Stimulated activated CD8-positive, alpha-beta memory T cell treated with anti-CD3 and anti-CD28 coated beads, Interleukin-4, amount 100 ng/mL, for 4 hours (primary cell): Measurements from ENCODE around the gene APOLD1.
"Not testable (repeated sequence)": the region's sequence is repeated elsewhere in the genome, so short reads cannot be mapped to it uniquely, and the experiment has no call there.

Experiments used
- DNase-seq, 2 donors: peaks; one replicate each; pipeline ENCODE4 v3.0.0-alpha.2; 2020; ENCODE audit warnings: low read depth in 2 of 2, low spot score in 1 of 2

The APOLD1 gene

GRCh38 chr12:12784911-12785814, at the start of gene APOLD1:
Gene APOLD1 (plus strand): TSS chr12:12785659. CDS start chr12:12785692, 33 bp downstream.
- DNase-seq, result no peak

GRCh38 chr12:12736759-12737676, 48.4 kb upstream of the APOLD1 start:
- no peak for DNase-seq

- not testable (repeated sequence) for DNase-seq
Measured at GRCh38 chr12:12738152-12738551, 47.3 kb upstream of the APOLD1 start.

GRCh38 chr12:12741660-12742059, 43.8 kb upstream of the APOLD1 start:
- DNase-seq, result no peak

- no peak for DNase-seq
Measured at GRCh38 chr12:12744546-12745305, 40.7 kb upstream of the APOLD1 start.

- DNase-seq, result no peak
Measured at GRCh38 chr12:12745576-12746211, 39.8 kb upstream of the APOLD1 start.

- no peak for DNase-seq
Measured at GRCh38 chr12:12747278-12747677, 38.2 kb upstream of the APOLD1 start.

- DNase-seq, result no peak
Measured at GRCh38 chr12:12748044-12748443, 37.4 kb upstream of the APOLD1 start.

GRCh38 chr12:12749433-12749832, 36.0 kb upstream of the APOLD1 start:
- no peak for DNase-seq

- no peak for DNase-seq
Measured at GRCh38 chr12:12755923-12756322, 29.5 kb upstream of the APOLD1 start.

GRCh38 chr12:12757121-12757520, 28.3 kb upstream of the APOLD1 start:
- no peak for DNase-seq

- no peak for DNase-seq
Measured at GRCh38 chr12:12759234-12759915, 26.1 kb upstream of the APOLD1 start.

- no peak for DNase-seq
Measured at GRCh38 chr12:12764824-12765223, 20.6 kb upstream of the APOLD1 start.

GRCh38 chr12:12770262-12770661, 15.2 kb upstream of the APOLD1 start:
- no peak for DNase-seq

- DNase-seq, result no peak
Measured at GRCh38 chr12:12774791-12775190, 10.7 kb upstream of the APOLD1 start.

- no peak for DNase-seq
Measured at GRCh38 chr12:12776261-12776660, 9.2 kb upstream of the APOLD1 start.

- DNase-seq, result no peak
Measured at GRCh38 chr12:12777092-12777491, 8.4 kb upstream of the APOLD1 start.

- DNase-seq, result no peak
Measured at GRCh38 chr12:12779007-12779406, 6.5 kb upstream of the APOLD1 start.

GRCh38 chr12:12779529-12779928, 5.9 kb upstream of the APOLD1 start:
- DNase-seq, result no peak

GRCh38 chr12:12784116-12784515, 1.3 kb upstream of the APOLD1 start:
- DNase-seq, result no peak
